ENCODE results near the gene RTEL1. TPM values are rescaled to one million over a fixed set of nuclear protein-coding genes. Genes with fewer than 3 reads are reported as not detected.

The RTEL1 gene
- total RNA-seq, 1 donor from 2014 or later, result 17.7 TPM

- Histone ChIP-seq H3K4me3 (peak overlapping the region; percentile 54 to 85), H3K4me1 (peaks cover 50% of the 10 kb centered on the region), H3K36me3 (peaks cover 0 to 21% of the 10 kb centered on the region in 2 donors), H3K9me3 (no peaks in the 10 kb centered on the region), H3K27me3 (no peaks in the 10 kb centered on the region), H3K27ac (peak overlapping the region; percentile 84)
- TF ChIP-seq CTCF (IDR thresholded peaks at IDR 0.05) (no peak), POLR2A (IDR thresholded peaks at IDR 0.05) (peak in 1 of 2 donors; percentile 56), POLR2AphosphoS5 (IDR thresholded peaks at IDR 0.05; ENCODE audit: insufficient read depth in 1 of 2, low read depth in 1 of 2) (peak; percentile 84 to 95)
- intact Hi-C loops (cut with DNase I), result no loop called here
- DNase-seq (ENCODE audit: extremely low spot score in 2 of 2), result peak in 1 of 2 donors; percentile 96
These were observed 82.7 kb downstream of the RTEL1 start for GRCh38 chr20:63740627-63741353.

GRCh38 chr20:63741354-63741675 lies 83.2 kb downstream of the RTEL1 start:
- Histone ChIP-seq H3K4me1 (peaks cover 46% of the 10 kb centered on the region), H3K27ac (peak overlapping the region; percentile 84), H3K27me3 (no peaks in the 10 kb centered on the region), H3K9me3 (no peaks in the 10 kb centered on the region), H3K36me3 (peaks cover 0 to 19% of the 10 kb centered on the region in 2 donors), H3K4me3 (peak overlapping the region; percentile 54 to 85)
- intact Hi-C loops (cut with DNase I), result no loop called here
- no peak for DNase-seq (ENCODE audit: extremely low spot score in 2 of 2)
- no peak for TF ChIP-seq POLR2AphosphoS5 (IDR thresholded peaks at IDR 0.05; ENCODE audit: insufficient read depth in 1 of 2, low read depth in 1 of 2)
- no peak for TF ChIP-seq CTCF (IDR thresholded peaks at IDR 0.05)
- TF ChIP-seq POLR2A (IDR thresholded peaks at IDR 0.05), result no peak

GRCh38 chr20:63741676-63742380 lies 83.7 kb downstream of the RTEL1 start:
- DNase-seq (ENCODE audit: extremely low spot score in 2 of 2), result no peak

GRCh38 chr20:63742381-63743024 lies 84.4 kb downstream of the RTEL1 start:
- Histone ChIP-seq H3K4me3 (no peak overlapping the region), H3K27me3 (no peaks in the 10 kb centered on the region), H3K36me3 (peaks cover 0 to 19% of the 10 kb centered on the region in 2 donors), H3K9me3 (no peaks in the 10 kb centered on the region), H3K27ac (peak overlapping the region; percentile 84), H3K4me1 (peaks cover 34% of the 10 kb centered on the region)
- no peak for DNase-seq (ENCODE audit: extremely low spot score in 2 of 2)
- intact Hi-C loops (cut with DNase I), result no loop called here
- TF ChIP-seq CTCF (IDR thresholded peaks at IDR 0.05), result no peak
- no peak for TF ChIP-seq POLR2A (IDR thresholded peaks at IDR 0.05)
- no peak for TF ChIP-seq POLR2AphosphoS5 (IDR thresholded peaks at IDR 0.05; ENCODE audit: insufficient read depth in 1 of 2, low read depth in 1 of 2)

More at GRCh38 chr20:63741676-63742380, 83.7 kb downstream of the RTEL1 start:
- Histone ChIP-seq H3K9me3 (no peaks in the 10 kb centered on the region), H3K4me1 (peaks cover 41% of the 10 kb centered on the region), H3K27ac (peak overlapping the region; percentile 84), H3K27me3 (no peaks in the 10 kb centered on the region), H3K36me3 (peaks cover 0 to 19% of the 10 kb centered on the region in 2 donors), H3K4me3 (peak overlapping the region; percentile 54 to 85)
- intact Hi-C loops (cut with DNase I), result no loop called here
- no peak for TF ChIP-seq POLR2A (IDR thresholded peaks at IDR 0.05)
- no peak for TF ChIP-seq CTCF (IDR thresholded peaks at IDR 0.05)
- TF ChIP-seq POLR2AphosphoS5 (IDR thresholded peaks at IDR 0.05; ENCODE audit: insufficient read depth in 1 of 2, low read depth in 1 of 2), result no peak
